Measurements from ENCODE around the gene THEM4.
"Not testable (repeated sequence)": the region's sequence is repeated elsewhere in the genome, so short reads cannot be mapped to it uniquely, and the experiment has no call there.

THEM4 gene

GRCh38 chr1:151892190-151892589 is 17.1 kb downstream of the THEM4 start:
- no peak for DNase-seq

- no peak for DNase-seq
Measured at GRCh38 chr1:151891512-151891911, 17.8 kb downstream of the THEM4 start.

GRCh38 chr1:151888972-151889570 is 20.2 kb downstream of the THEM4 start:
- no peak for DNase-seq

GRCh38 chr1:151887028-151887427 is 22.3 kb downstream of the THEM4 start:
- no peak for DNase-seq

GRCh38 chr1:151885479-151885878 is 23.8 kb downstream of the THEM4 start:
- DNase-seq = no peak

- not testable (repeated sequence) for DNase-seq
Measured at GRCh38 chr1:151884879-151885278, 24.4 kb downstream of the THEM4 start.

- DNase-seq = not testable (repeated sequence)
Measured at GRCh38 chr1:151884445-151884844, 24.9 kb downstream of the THEM4 start.

- DNase-seq = not testable (repeated sequence)
Measured at GRCh38 chr1:151883898-151884297, 25.4 kb downstream of the THEM4 start.

GRCh38 chr1:151882918-151883317 is 26.4 kb downstream of the THEM4 start:
- DNase-seq = not testable (repeated sequence)

GRCh38 chr1:151882466-151882865 is 26.8 kb downstream of the THEM4 start:
- no peak for DNase-seq

GRCh38 chr1:151881479-151881878 is 27.8 kb downstream of the THEM4 start:
- DNase-seq = no peak

- DNase-seq = no peak
Measured at GRCh38 chr1:151875419-151876097, 33.8 kb downstream of the THEM4 start.

GRCh38 chr1:151872776-151873175 is 36.5 kb downstream of the THEM4 start:
- not testable (repeated sequence) for DNase-seq

- no peak for DNase-seq
Measured at GRCh38 chr1:151871284-151872030, 37.9 kb downstream of the THEM4 start.

- no peak for DNase-seq
Measured at GRCh38 chr1:151868486-151868885, 40.8 kb downstream of the THEM4 start.

GRCh38 chr1:151867765-151868411 is 41.4 kb downstream of the THEM4 start:
- no peak for DNase-seq

GRCh38 chr1:151867321-151867720 is 42.0 kb downstream of the THEM4 start:
- no peak for DNase-seq

- no peak for DNase-seq
Measured at GRCh38 chr1:151864411-151864810, 44.9 kb downstream of the THEM4 start.

GRCh38 chr1:151862604-151863003 is 46.7 kb downstream of the THEM4 start:
- no peak for DNase-seq

- no peak for DNase-seq
Measured at GRCh38 chr1:151860504-151861187, 48.7 kb downstream of the THEM4 start.

- DNase-seq = no peak
Measured at GRCh38 chr1:151859891-151860293, 49.4 kb downstream of the THEM4 start.

- DNase-seq = no peak
Measured at GRCh38 chr1:151858886-151859665, 50.2 kb downstream of the THEM4 start.
